PFSK-1 (cell line): ENCODE data around the gene HK1.

ENCODE experiments used
- POLR2AphosphoS5 ChIP-seq: IDR thresholded peaks from 2 replicates; pipeline ENCODE4 v1.6.1; 2012; ENCODE audit warnings: low read depth, mild to moderate bottlenecking, control low read depth, low read length, moderate library complexity
- SIN3A ChIP-seq: IDR thresholded peaks from 2 replicates; pipeline ENCODE4 v1.6.1; 2012; ENCODE audit warnings: mild to moderate bottlenecking, low read length, moderate library complexity, borderline replicate concordance; ENCODE audit not compliant: insufficient read depth
- TAF1 ChIP-seq: IDR thresholded peaks from 2 replicates; pipeline ENCODE4 v1.6.1; 2012; ENCODE audit warnings: low read length, control low read depth, borderline replicate concordance; ENCODE audit not compliant: insufficient read depth
- TF ChIP-seq, protein P1 (sequence below), 2 experiments: IDR thresholded peaks; 2 replicates each; pipeline versions ENCODE4 v1.6.1 to v1.8.0; 2011 to 2012; ENCODE audit warnings: low read depth in 2 of 2, low read length in 2 of 2, control low read depth in 1 of 2, inconsistent platforms in 1 of 2, mild to moderate bottlenecking in 1 of 2, moderate library complexity in 1 of 2; ENCODE audit not compliant: insufficient read depth in 1 of 2

DNA sequence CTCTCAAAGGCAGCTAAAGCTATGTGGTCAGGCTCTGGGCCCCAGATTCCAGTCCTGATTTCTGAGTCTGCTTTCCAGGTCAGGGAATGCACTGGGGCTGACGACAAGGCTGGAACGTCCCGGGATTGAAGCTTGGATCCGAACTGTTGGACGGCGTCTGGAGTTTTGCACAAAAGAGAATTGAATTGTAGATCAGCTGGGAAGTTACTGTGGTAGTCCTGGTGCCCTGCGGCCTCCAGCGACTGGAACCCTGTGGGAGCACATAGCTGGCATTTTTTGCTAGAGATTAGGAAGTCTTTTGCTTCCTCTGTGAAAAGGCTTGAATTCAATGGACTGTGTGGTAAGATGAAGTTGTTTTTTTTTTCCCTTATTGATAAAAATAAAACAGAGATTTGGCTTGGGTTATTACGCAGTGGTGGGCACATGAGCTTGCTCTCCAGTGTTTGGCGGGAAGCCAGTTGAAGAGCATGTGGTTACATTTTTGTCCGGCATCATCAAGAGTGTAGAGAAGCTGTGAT lies at the start of gene HK1:
- TF ChIP-seq SIN3A, result no peak
- TF ChIP-seq TAF1, result no peak
- TF ChIP-seq POLR2AphosphoS5, result no peak
- TF ChIP-seq, protein P1, sequence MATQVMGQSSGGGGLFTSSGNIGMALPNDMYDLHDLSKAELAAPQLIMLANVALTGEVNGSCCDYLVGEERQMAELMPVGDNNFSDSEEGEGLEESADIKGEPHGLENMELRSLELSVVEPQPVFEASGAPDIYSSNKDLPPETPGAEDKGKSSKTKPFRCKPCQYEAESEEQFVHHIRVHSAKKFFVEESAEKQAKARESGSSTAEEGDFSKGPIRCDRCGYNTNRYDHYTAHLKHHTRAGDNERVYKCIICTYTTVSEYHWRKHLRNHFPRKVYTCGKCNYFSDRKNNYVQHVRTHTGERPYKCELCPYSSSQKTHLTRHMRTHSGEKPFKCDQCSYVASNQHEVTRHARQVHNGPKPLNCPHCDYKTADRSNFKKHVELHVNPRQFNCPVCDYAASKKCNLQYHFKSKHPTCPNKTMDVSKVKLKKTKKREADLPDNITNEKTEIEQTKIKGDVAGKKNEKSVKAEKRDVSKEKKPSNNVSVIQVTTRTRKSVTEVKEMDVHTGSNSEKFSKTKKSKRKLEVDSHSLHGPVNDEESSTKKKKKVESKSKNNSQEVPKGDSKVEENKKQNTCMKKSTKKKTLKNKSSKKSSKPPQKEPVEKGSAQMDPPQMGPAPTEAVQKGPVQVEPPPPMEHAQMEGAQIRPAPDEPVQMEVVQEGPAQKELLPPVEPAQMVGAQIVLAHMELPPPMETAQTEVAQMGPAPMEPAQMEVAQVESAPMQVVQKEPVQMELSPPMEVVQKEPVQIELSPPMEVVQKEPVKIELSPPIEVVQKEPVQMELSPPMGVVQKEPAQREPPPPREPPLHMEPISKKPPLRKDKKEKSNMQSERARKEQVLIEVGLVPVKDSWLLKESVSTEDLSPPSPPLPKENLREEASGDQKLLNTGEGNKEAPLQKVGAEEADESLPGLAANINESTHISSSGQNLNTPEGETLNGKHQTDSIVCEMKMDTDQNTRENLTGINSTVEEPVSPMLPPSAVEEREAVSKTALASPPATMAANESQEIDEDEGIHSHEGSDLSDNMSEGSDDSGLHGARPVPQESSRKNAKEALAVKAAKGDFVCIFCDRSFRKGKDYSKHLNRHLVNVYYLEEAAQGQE (IDR thresholded peaks at IDR 0.05; ENCODE audit: insufficient read depth in 1 of 2, low read depth in 2 of 2, low read length in 2 of 2), result no peak
